Right lobe of liver (tissue), 4 donors: ENCODE data around the gene WNT8A.

Source experiments
- CTCF ChIP-seq, 4 donors: fragments of 200-600 bp in 3 of 4; fragments of 450-650 bp in 1 of 4; IDR thresholded peaks; one replicate each; pipeline versions ENCODE4 v1.5.1 to v1.8.0; 2016 to 2022; ENCODE audit warnings: antibody characterized with exemption in 4 of 4, mild to moderate bottlenecking in 2 of 4
- POLR2A ChIP-seq: fragments of 450-650 bp; IDR thresholded peaks from one replicate; pipeline ENCODE4 v1.6.1; 2017; ENCODE audit warnings: antibody characterized with exemption, mild to moderate bottlenecking
- donor health status: DM: no; HTN: no; CAD: no.
- donor health status: DM: no; HTN: no; CAD: no.
- donor health status: DM: no; HTN: yes; CAD: no.

- TF ChIP-seq CTCF (IDR thresholded peaks at IDR 0.05) (no peak), POLR2A (no peak)
Measured at GRCh38 chr5:138129347-138129746, 45.5 kb downstream of the WNT8A start.
